NOMO-1 (cell line): Measurements from ENCODE around the gene NBAS.
"Not testable (repeated sequence)": the region's sequence is repeated elsewhere in the genome, so short reads cannot be mapped to it uniquely, and the experiment has no call there.

ENCODE experiments used
- DNase-seq, 2 experiments: peaks; one replicate each; lab custom pipeline; 2025; ENCODE audit not compliant: unreplicated experiment in 2 of 2; lab: John Stamatoyannopoulos, UW

Gene NBAS

GRCh38 chr2:15561574-15562344, 625 bp upstream of the NBAS start:
- DNase-seq, result peak in 1 of 2 experiments; percentile 44

GRCh38 chr2:15560140-15560987, 770 bp downstream of the NBAS start:
- peak in 1 of 2 experiments; percentile 20 for DNase-seq

GRCh38 chr2:15559379-15560139, 1.6 kb downstream of the NBAS start:
- no peak for DNase-seq

- no peak for DNase-seq
Observed at GRCh38 chr2:15557887-15558311, 3.2 kb downstream of the NBAS start.

GRCh38 chr2:15556311-15556930, 4.7 kb downstream of the NBAS start:
- DNase-seq, result no peak

GRCh38 chr2:15555760-15556193, 5.4 kb downstream of the NBAS start:
- DNase-seq, result no peak

GRCh38 chr2:15554525-15555218, 6.5 kb downstream of the NBAS start:
- DNase-seq, result no peak

GRCh38 chr2:15553951-15554350, 7.2 kb downstream of the NBAS start:
- no peak for DNase-seq

- no peak for DNase-seq
Observed at GRCh38 chr2:15553519-15553918, 7.6 kb downstream of the NBAS start.

- no peak for DNase-seq
Observed at GRCh38 chr2:15548974-15549373, 12.2 kb downstream of the NBAS start.

- no peak for DNase-seq
Observed at GRCh38 chr2:15547115-15547876, 13.8 kb downstream of the NBAS start.

- no peak for DNase-seq
Observed at GRCh38 chr2:15546297-15547098, 14.6 kb downstream of the NBAS start.

- no peak for DNase-seq
Observed at GRCh38 chr2:15544227-15544626, 16.9 kb downstream of the NBAS start.

GRCh38 chr2:15543541-15543940, 17.6 kb downstream of the NBAS start:
- DNase-seq, result no peak

GRCh38 chr2:15543053-15543452, 18.1 kb downstream of the NBAS start:
- no peak for DNase-seq

GRCh38 chr2:15542269-15542668, 18.9 kb downstream of the NBAS start:
- DNase-seq, result not testable (repeated sequence)

- DNase-seq, result not testable (repeated sequence)
Observed at GRCh38 chr2:15540523-15540922, 20.6 kb downstream of the NBAS start.

GRCh38 chr2:15539999-15540398, 21.1 kb downstream of the NBAS start:
- DNase-seq, result peak in 1 of 2 experiments; percentile 36
